A673 (cell line): ENCODE results near the gene CYP20A1. TPM values are rescaled to one million over a fixed set of nuclear protein-coding genes. Genes with fewer than 3 reads are reported as not detected.
"Not testable (repeated sequence)": the region's sequence is repeated elsewhere in the genome, so short reads cannot be mapped to it uniquely, and the experiment has no call there.

Experiments used
- Bru-seq: library from RNA; stranded (reverse); fragments of 400-500 nt; gene quantifications from one replicate; lab custom pipeline; 2021; lab: Mats Ljungman, UMichigan
- BruChase-seq, 2 experiments: library from RNA; stranded (reverse); fragments of 400-500 nt; gene quantifications; one replicate each; lab custom pipeline; 2021; lab: Mats Ljungman, UMichigan
- BruUV-seq: library from RNA; stranded (reverse); fragments of 400-500 nt; replicated peaks from 2 replicates; lab custom pipeline; 2021; lab: Mats Ljungman, UMichigan
- CTCF ChIA-PET: fragments of 300-600 bp; sonication (Branson Sonifier 250); formaldehyde crosslinking; loops from one replicate; lab custom pipeline; 2022; ENCODE audit warnings: antibody characterized with exemption; lab: Charles Lee
- POLR2A ChIA-PET: fragments of 300-600 bp; sonication (Branson Sonifier 250); formaldehyde crosslinking; loops from one replicate; lab custom pipeline; 2022; ENCODE audit warnings: antibody characterized with exemption; ENCODE audit not compliant: low non-redundant PET; lab: Charles Lee
- DNase-seq: peaks from one replicate; pipeline ENCODE4 v3.0.0-alpha.2; 2015; ENCODE audit warnings: low spot score
- H3K27ac ChIP-seq: fragments of 200-600 bp; sonication (generic); 2 replicates; pipeline ENCODE4 v1.5.1; 2016; ENCODE audit warnings: mixed run types, low read depth, mild to moderate bottlenecking, mixed read lengths, antibody characterized with exemption, low read length; ENCODE audit not compliant: poor library complexity, severe bottlenecking
- H3K27me3 ChIP-seq: fragments of 200-600 bp; sonication (generic); replicated peaks from 2 replicates; pipeline ENCODE4 v1.6.1; 2017; ENCODE audit warnings: mixed run types, low read depth, mild to moderate bottlenecking, mixed read lengths, antibody characterized with exemption, low read length; ENCODE audit not compliant: insufficient read depth, poor library complexity
- H3K36me3 ChIP-seq: fragments of 200-600 bp; sonication (generic); 2 replicates; pipeline ENCODE4 v1.6.1; 2016; ENCODE audit warnings: mixed run types, mild to moderate bottlenecking, mixed read lengths, antibody characterized with exemption, low read length; ENCODE audit not compliant: insufficient read depth, poor library complexity, severe bottlenecking
- H3K4me1 ChIP-seq: fragments of 200-600 bp; sonication (generic); 2 replicates; pipeline ENCODE4 v1.6.1; 2017; ENCODE audit warnings: mixed run types, mild to moderate bottlenecking, mixed read lengths, antibody characterized with exemption, low read length; ENCODE audit not compliant: insufficient read depth, poor library complexity, severe bottlenecking
- H3K4me3 ChIP-seq: fragments of 200-600 bp; sonication (generic); 2 replicates; pipeline ENCODE4 v1.5.1; 2016; ENCODE audit warnings: low read depth, mixed run types, mild to moderate bottlenecking, mixed read lengths, low read length; ENCODE audit not compliant: poor library complexity, severe bottlenecking
- H3K9me3 ChIP-seq: fragments of 200-600 bp; sonication (generic); 2 replicates; pipeline ENCODE4 v1.6.1; 2016; ENCODE audit warnings: mixed run types, low read depth, mild to moderate bottlenecking, mixed read lengths, antibody characterized with exemption, low read length; ENCODE audit not compliant: poor library complexity, severe bottlenecking
- EZH2 ChIP-seq: fragments of 200-600 bp; sonication (generic); IDR thresholded peaks from 2 replicates; pipeline ENCODE4 v1.6.1; 2017; ENCODE audit warnings: borderline replicate concordance, low read depth, mild to moderate bottlenecking, mixed read lengths, antibody characterized with exemption, low read length; ENCODE audit not compliant: poor library complexity, severe bottlenecking
- intact Hi-C: fragments of 100-400 bp; cut with micrococcal nuclease; formaldehyde crosslinking; loops from one replicate; pipeline ENCODE4 v1.10.0; 2022; ENCODE audit not compliant: unreplicated experiment
- long read RNA-seq: library from polyadenylated mRNA; stranded (forward); transcript quantifications from one replicate; pipeline ENCODE4 v2.0.0, GENCODE V29; 2022
- total RNA-seq: library from RNA; stranded (reverse); gene quantifications from 2 replicates; pipeline ENCODE4 v1.2.3, GENCODE V29; 2021
- TF ChIP-seq, protein P1 (sequence below): fragments of 300-800, 200-600 bp; sonication (generic); conservative IDR thresholded peaks from 2 replicates; pipeline ENCODE4 v1.5.1; 2017; ENCODE audit warnings: low read depth, mild to moderate bottlenecking, antibody characterized with exemption, low read length, moderate library complexity, mixed read lengths

CYP20A1 gene, protein sequence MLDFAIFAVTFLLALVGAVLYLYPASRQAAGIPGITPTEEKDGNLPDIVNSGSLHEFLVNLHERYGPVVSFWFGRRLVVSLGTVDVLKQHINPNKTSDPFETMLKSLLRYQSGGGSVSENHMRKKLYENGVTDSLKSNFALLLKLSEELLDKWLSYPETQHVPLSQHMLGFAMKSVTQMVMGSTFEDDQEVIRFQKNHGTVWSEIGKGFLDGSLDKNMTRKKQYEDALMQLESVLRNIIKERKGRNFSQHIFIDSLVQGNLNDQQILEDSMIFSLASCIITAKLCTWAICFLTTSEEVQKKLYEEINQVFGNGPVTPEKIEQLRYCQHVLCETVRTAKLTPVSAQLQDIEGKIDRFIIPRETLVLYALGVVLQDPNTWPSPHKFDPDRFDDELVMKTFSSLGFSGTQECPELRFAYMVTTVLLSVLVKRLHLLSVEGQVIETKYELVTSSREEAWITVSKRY
- 13.2 and 17.1 TPM in 2 replicates for total RNA-seq
- Bru-seq, nascent RNA, result percentile 71 among the genes with signal in this experiment
- percentile 62 among the genes with signal in this experiment for BruChase-seq, experiment 1, labeled RNA remaining after a 2-hour chase
- BruChase-seq, experiment 2, labeled RNA remaining after a 6-hour chase, result percentile 76 among the genes with signal in this experiment
- long read RNA-seq, transcript CYP20A1-207 (11 exons, 1,359 nt), result minor isoform, 5 of 19 reads
- long read RNA-seq, transcript CYP20A1-201 (13 exons, 1,949 nt), result major isoform, 8 of 19 reads
- long read RNA-seq, partial matches to known transcripts, result 2 of 19 reads
- long read RNA-seq, other reads (novel, unspliced or antisense), result 4 of 19 reads

DNA sequence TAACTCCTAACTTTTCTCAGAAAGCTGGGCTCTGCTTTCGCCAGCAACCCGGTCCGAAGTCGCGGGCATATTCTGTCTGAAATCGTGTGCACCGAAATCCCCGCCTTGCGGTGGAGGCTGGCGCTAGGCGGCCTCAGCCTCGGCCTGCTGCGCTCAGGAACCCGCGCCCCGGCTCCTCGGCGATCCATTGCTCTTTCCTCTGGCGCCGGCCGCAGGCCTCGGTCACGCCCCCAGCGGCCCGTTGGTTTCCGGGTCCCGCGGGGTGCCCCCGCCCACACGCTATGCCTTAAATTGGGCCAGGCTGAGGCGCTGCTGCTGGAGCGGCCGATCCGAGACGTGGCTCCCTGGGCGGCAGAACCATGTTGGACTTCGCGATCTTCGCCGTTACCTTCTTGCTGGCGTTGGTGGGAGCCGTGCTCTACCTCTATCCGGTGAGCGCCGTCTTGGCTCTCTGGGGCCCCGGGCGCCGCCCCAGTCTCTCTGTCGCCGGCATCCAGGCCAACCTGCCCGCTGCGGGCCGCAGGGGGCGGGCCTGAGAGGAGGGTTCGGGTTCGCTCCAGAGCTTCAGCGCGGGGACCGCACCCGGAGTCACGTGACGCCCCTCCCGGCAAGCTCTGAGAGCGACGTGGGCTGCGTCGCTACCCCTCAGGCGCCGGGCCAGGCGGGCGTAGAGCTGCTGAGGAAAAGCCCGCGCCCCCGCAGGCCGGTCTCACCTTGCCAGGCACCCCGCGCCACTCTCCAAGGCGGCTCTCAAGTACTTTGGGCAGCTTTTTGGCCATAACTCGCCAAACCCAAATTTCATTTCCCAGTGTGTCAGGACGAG lies at the start of gene CYP20A1:
CYP20A1 (plus strand) TSS at position 315 of the 823 bp plus-strand sequence; CDS start at position 360, 45 bp downstream.
- peak; percentile 97 for DNase-seq
- H3K9me3 ChIP-seq, result no peaks in the 10 kb centered on the region
- peak within 1 kb of the TSS; percentile 97 for H3K27ac ChIP-seq
- TF ChIP-seq, protein P1, sequence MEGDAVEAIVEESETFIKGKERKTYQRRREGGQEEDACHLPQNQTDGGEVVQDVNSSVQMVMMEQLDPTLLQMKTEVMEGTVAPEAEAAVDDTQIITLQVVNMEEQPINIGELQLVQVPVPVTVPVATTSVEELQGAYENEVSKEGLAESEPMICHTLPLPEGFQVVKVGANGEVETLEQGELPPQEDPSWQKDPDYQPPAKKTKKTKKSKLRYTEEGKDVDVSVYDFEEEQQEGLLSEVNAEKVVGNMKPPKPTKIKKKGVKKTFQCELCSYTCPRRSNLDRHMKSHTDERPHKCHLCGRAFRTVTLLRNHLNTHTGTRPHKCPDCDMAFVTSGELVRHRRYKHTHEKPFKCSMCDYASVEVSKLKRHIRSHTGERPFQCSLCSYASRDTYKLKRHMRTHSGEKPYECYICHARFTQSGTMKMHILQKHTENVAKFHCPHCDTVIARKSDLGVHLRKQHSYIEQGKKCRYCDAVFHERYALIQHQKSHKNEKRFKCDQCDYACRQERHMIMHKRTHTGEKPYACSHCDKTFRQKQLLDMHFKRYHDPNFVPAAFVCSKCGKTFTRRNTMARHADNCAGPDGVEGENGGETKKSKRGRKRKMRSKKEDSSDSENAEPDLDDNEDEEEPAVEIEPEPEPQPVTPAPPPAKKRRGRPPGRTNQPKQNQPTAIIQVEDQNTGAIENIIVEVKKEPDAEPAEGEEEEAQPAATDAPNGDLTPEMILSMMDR, result no peak; the same call in 1 of the 2 replicates
- no peak for TF ChIP-seq EZH2
- H3K27me3 ChIP-seq, result no peaks in the 10 kb centered on the region
- CTCF ChIA-PET, result no interaction called here
- peak within 1 kb of the TSS; percentile 78 for H3K4me3 ChIP-seq
- H3K36me3 ChIP-seq, result no peaks in the 10 kb centered on the region
- intact Hi-C loops, result loop anchor here (1.0 to 5.0 kb wide), 2 partner anchors 88 to 215 kb away; partner anchors contain the start of gene ABI2
- POLR2A ChIA-PET, result interaction anchor here (0.7 kb wide), 1 partner anchor 211 kb away, joined by 3 read pairs; no protein-coding TSS in a partner anchor
- peaks cover 16% of the 10 kb centered on the region for H3K4me1 ChIP-seq
- no TSS peak for BruUV-seq

DNA sequence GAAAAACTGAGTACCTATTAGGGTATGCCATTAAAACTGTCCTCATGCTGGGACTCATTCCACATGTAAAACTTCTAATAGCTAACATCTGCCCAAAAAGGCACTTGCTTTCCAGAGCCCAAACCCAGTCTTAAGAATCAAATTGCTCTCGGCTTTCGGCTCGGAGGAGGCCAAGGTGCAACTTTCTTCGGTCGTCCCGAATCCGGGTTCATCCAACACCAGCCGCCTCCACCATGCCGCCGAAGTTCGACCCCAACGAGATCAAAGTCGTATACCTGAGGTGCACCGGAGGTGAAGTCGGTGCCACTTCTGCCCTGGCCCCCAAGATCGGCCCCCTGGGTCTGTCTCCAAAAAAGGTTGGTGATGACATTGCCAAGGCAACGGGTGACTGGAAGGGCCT lies 48.3 kb upstream of the CYP20A1 start:
- intact Hi-C loops, H3K36me3 ChIP-seq, POLR2A ChIA-PET, CTCF ChIA-PET, H3K4me3 ChIP-seq, DNase-seq, H3K9me3 ChIP-seq, BruUV-seq, H3K27me3 ChIP-seq, H3K4me1 ChIP-seq, H3K27ac ChIP-seq: not testable (repeated sequence)

DNA sequence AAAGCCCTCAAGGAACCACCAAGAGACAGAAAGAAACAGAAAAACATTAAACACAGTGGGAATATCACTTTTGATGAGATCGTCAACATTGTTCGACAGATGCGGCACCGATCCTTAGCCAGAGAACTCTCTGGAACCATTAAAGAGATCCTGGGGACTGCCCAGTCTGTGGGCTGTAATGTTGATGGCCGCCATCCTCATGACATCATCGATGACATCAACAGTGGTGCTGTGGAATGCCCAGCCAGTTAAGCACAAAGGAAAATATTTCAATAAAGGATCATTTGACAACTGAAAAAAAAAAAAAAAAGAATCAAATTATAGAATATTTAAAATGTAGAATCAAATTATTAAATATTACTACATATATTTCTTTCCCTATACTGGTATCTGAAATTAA lies 47.8 kb upstream of the CYP20A1 start:
- H3K4me3 ChIP-seq, intact Hi-C loops, H3K27ac ChIP-seq, H3K4me1 ChIP-seq, POLR2A ChIA-PET, H3K36me3 ChIP-seq, H3K9me3 ChIP-seq, CTCF ChIA-PET, DNase-seq, H3K27me3 ChIP-seq: not testable (repeated sequence)
- TSS peak; percentile 45 for BruUV-seq
